Measurements from ENCODE around the gene PTPN22. TPM values are rescaled to one million over a fixed set of nuclear protein-coding genes. Genes with fewer than 3 reads are reported as not detected.

The PTPN22 gene
- total RNA-seq, 1 experiment from 2014 or later, result 0.38 TPM

- no peaks in the 10 kb centered on the region for H3K9me3 Mint-ChIP-seq (ENCODE audit: low read depth, unreplicated experiment)
- CTCF ChIA-PET, result no interaction called here
- no peak overlapping the region for H3K27ac Mint-ChIP-seq (ENCODE audit: unreplicated experiment)
- DNase-seq, result no peak
- intact Hi-C loops (cut with micrococcal nuclease; ENCODE audit: unreplicated experiment), result no loop called here
- H3K4me1 Mint-ChIP-seq (ENCODE audit: low read depth, unreplicated experiment), result peaks cover 31% of the 10 kb centered on the region
- no peak overlapping the region for H3K4me3 Mint-ChIP-seq (ENCODE audit: low read depth, unreplicated experiment)
- no TSS peak for BruUV-seq (replicated peaks)
- H3K36me3 Mint-ChIP-seq (ENCODE audit: insufficient read depth, unreplicated experiment), result no peaks in the 10 kb centered on the region
- no peaks in the 10 kb centered on the region for H3K27me3 Mint-ChIP-seq (ENCODE audit: unreplicated experiment)
- TF ChIP-seq CTCF (IDR thresholded peaks at IDR 0.05; ENCODE audit: unreplicated experiment), result no peak
These were observed 83.8 kb downstream of the PTPN22 start for GRCh38 chr1:113787663-113788062.

DNA sequence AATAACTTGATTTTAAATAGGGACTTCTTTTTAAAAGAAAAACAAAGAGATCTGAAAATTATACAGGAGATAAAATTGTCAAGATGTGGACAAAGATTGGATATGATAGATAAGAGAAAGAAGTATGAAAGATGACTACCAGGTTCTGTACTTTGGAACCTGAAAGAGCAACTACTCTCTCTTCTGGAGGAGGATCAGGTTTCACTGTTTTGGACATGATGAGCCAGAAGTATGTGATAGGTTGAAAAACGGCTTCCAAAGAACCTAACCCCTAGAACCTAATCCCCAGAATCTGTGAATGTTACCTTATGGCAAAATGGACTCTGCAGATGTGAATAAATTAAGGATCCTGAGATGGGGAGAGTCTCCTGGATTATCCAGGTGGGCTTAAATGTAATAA is 85.4 kb downstream of the PTPN22 start:
- CTCF ChIA-PET, result no interaction called here
- H3K27me3 Mint-ChIP-seq (ENCODE audit: unreplicated experiment), result no peaks in the 10 kb centered on the region
- no peak for TF ChIP-seq CTCF (IDR thresholded peaks at IDR 0.05; ENCODE audit: unreplicated experiment)
- no peak overlapping the region for H3K4me3 Mint-ChIP-seq (ENCODE audit: low read depth, unreplicated experiment)
- H3K27ac Mint-ChIP-seq (ENCODE audit: unreplicated experiment), result no peak overlapping the region
- H3K4me1 Mint-ChIP-seq (ENCODE audit: low read depth, unreplicated experiment), result peaks cover 31% of the 10 kb centered on the region
- H3K9me3 Mint-ChIP-seq (ENCODE audit: low read depth, unreplicated experiment), result no peaks in the 10 kb centered on the region
- intact Hi-C loops (cut with micrococcal nuclease; ENCODE audit: unreplicated experiment), result no loop called here
- BruUV-seq (replicated peaks), result no TSS peak
- DNase-seq, result no peak
- H3K36me3 Mint-ChIP-seq (ENCODE audit: insufficient read depth, unreplicated experiment), result no peaks in the 10 kb centered on the region

- Mint-ChIP-seq H3K27ac (ENCODE audit: unreplicated experiment) (peak overlapping the region; percentile 10), H3K36me3 (ENCODE audit: insufficient read depth, unreplicated experiment) (no peaks in the 10 kb centered on the region), H3K4me3 (ENCODE audit: low read depth, unreplicated experiment) (no peak overlapping the region), H3K27me3 (ENCODE audit: unreplicated experiment) (no peaks in the 10 kb centered on the region), H3K9me3 (ENCODE audit: low read depth, unreplicated experiment) (no peaks in the 10 kb centered on the region), H3K4me1 (ENCODE audit: low read depth, unreplicated experiment) (peaks cover 31% of the 10 kb centered on the region)
- no TSS peak for BruUV-seq (replicated peaks)
- CTCF ChIA-PET, result no interaction called here
- no peak for TF ChIP-seq CTCF (IDR thresholded peaks at IDR 0.05; ENCODE audit: unreplicated experiment)
- intact Hi-C loops (cut with micrococcal nuclease; ENCODE audit: unreplicated experiment), result no loop called here
- DNase-seq, result no peak
These were observed 87.3 kb downstream of the PTPN22 start for GRCh38 chr1:113784104-113784779.

DNA sequence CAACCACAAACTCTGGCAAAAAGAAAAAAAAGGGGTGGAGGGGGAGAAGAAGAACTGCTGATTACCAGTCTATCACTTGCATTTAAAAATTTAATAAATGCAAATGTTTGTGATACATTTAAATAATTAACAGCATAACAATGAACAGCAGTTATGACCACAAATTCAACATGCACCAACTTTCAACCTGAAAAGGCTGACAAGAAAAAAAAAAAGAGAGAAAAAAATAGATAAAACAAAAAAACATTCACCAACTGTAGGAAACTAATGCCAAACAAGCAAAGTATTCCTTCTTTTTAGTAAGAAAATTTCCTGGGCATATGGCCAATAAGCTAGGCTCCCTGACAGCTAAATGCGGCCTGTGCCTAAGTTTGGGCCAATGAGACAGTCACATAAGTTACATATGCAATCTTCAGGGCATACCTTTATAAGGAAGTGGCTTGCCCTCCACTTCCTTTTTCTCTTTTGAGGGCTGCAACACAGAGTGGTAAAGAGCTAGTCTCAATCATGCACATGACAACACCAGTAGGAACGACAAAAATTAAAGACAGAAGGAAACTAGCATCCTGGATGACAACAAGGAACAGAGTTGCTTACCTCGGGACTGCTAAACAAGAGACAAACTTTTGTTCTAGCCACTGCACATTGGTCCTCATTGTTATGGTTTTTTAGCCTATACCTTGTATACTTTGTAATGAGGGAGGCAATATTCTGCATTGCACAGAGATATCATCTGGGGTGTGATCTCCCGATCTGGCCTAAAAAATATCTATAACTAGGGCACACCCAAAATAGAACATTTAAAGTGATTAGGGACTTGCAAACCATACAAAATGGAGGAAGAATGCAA is 88.0 kb downstream of the PTPN22 start:
- CTCF ChIA-PET, result no interaction called here
- peaks cover 3% of the 10 kb centered on the region for H3K9me3 Mint-ChIP-seq (ENCODE audit: low read depth, unreplicated experiment)
- intact Hi-C loops (cut with micrococcal nuclease; ENCODE audit: unreplicated experiment), result no loop called here
- H3K4me1 Mint-ChIP-seq (ENCODE audit: low read depth, unreplicated experiment), result peaks cover 31% of the 10 kb centered on the region
- no peaks in the 10 kb centered on the region for H3K36me3 Mint-ChIP-seq (ENCODE audit: insufficient read depth, unreplicated experiment)
- H3K4me3 Mint-ChIP-seq (ENCODE audit: low read depth, unreplicated experiment), result no peak overlapping the region
- BruUV-seq (replicated peaks), result no TSS peak
- H3K27ac Mint-ChIP-seq (ENCODE audit: unreplicated experiment), result peak overlapping the region; percentile 10
- DNase-seq, result peak; percentile 4
- no peak for TF ChIP-seq CTCF (IDR thresholded peaks at IDR 0.05; ENCODE audit: unreplicated experiment)
- H3K27me3 Mint-ChIP-seq (ENCODE audit: unreplicated experiment), result no peaks in the 10 kb centered on the region

Data from Calu3 (cell line).